Stimulated activated CD4-positive, alpha-beta T cell treated with anti-CD3 and anti-CD28 coated beads, Interleukin-12 subunit alpha, Interleukin-12 subunit beta, amount 100 ng/mL, for 4 hours (primary cell): ENCODE data around the gene RBL2.
"Not testable (repeated sequence)": the region's sequence is repeated elsewhere in the genome, so short reads cannot be mapped to it uniquely, and the experiment has no call there.

Experiments
- DNase-seq: peaks from one replicate; pipeline ENCODE4 v3.0.0-alpha.2; 2020

Gene RBL2

DNA sequence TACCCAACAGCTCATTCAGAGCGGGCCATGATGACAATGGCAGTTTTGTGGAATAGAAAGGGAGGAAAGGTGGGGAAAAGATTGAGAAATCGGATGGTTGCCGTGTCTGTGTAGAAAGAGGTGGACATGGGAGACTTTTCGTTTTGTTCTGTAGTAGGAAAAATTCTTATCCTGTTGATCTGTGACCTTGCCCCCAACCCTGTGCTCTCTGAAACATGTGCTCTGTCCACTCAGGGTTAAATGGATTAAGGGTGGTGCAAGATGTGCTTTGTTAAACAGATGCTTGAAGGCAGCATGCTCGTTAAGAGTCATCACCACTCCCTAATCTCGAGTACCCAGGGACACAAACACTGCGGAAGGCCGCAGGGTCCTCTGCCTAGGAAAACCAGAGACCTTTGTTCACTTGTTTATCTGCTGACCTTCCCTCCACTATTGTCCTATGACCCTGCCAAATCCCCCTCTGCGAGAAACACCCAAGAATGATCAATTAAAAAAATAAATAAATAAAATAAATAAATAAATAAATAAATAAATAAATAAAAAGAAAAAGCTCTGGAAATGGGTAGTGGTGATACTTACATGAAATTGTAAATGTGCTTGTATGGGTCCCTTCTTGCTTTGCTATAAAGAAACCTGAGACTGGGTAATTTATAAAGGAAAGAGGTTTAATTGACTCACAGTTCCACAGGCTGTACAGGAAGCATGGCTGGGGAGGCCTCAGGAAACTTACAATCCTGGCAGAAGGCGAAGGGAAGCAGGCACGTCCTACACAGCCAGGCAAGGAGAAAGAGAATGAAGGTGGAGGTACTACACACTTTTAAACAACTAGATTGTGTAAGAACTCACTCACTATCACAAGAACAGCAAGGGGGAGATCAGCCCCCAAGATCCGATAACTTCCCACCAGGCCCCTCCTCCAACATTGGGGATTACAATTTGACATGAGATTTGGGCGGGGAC is 105.8 kb downstream of the RBL2 start:
- DNase-seq, result not testable (repeated sequence)
